ENCODE measurements around the gene HDGFL2.

HDGFL2 gene

GRCh38 chr19:4442819-4443146 lies 29.3 kb upstream of the HDGFL2 start:
- Histone ChIP-seq H2BK5ac (ENCODE audit: low read length) (peak overlapping the region; percentile 94), H3K14ac (ENCODE audit: low read length) (no peak overlapping the region), H4K91ac (ENCODE audit: low read depth, low read length, poor library complexity) (no peak overlapping the region), H2BK15ac (ENCODE audit: low read length) (no peak overlapping the region), H3K4me1 (ENCODE audit: control insufficient read depth in 2 of 2, insufficient read depth in 1 of 2, low read depth in 1 of 2, low read length in 2 of 2) (no peaks in the 10 kb centered on the region), H2BK12ac (ENCODE audit: low read length) (no peak overlapping the region), H3K27ac (replicated peaks; ENCODE audit: low read length) (no peak overlapping the region), H3K79me1 (ENCODE audit: low read depth, low read length) (peaks cover 11% of the 10 kb centered on the region), H3K27me3 (ENCODE audit: control insufficient read depth in 3 of 3, insufficient read depth in 3 of 3, low read depth in 1 of 3, low read length in 3 of 3) (no peaks in the 10 kb centered on the region), H3K23ac (ENCODE audit: low read depth, low read length, poor library complexity) (no peak overlapping the region), H3K9me3 (replicated peaks in 1 of 2; ENCODE audit: control insufficient read depth in 2 of 2, insufficient read depth in 1 of 2, low read depth in 1 of 2, low read length in 2 of 2) (peaks cover 0 to 1% of the 10 kb centered on the region in 2 donors), H2BK120ac (ENCODE audit: low read depth, low read length) (no peak overlapping the region), H4K8ac (ENCODE audit: low read depth, low read length) (no peak overlapping the region), H3K9ac (ENCODE audit: low read depth, low read length, poor library complexity) (no peak overlapping the region), H3K36me3 (replicated peaks in 1 of 2; ENCODE audit: control insufficient read depth in 2 of 2, insufficient read depth in 2 of 2, low read length in 2 of 2) (peaks cover 54 to 95% of the 10 kb centered on the region in 2 donors), H2AFZ (ENCODE audit: low read length) (no peak overlapping the region), H3K4me2 (ENCODE audit: insufficient read depth, low read length, poor library complexity, severe bottlenecking) (no peak overlapping the region), H3K4ac (ENCODE audit: low read length) (no peak overlapping the region), H3K4me3 (ENCODE audit: low read length in 2 of 2) (no peak overlapping the region), H2AK5ac (ENCODE audit: low read depth, low read length) (no peak overlapping the region), H3K18ac (ENCODE audit: low read length) (no peak overlapping the region)
- no peak for DNase-seq (ENCODE audit: low spot score)
- WGBS, 2 donors (ENCODE audit: extremely low coverage in 2 of 2, insufficient read length in 2 of 2, insufficient replicate concordance in 1 of 2), result no CpG with 5 or more reads among the region's 10 CpGs

GRCh38 chr19:4443188-4443587 lies 28.9 kb upstream of the HDGFL2 start:
- peak overlapping the region in 1 of 2 donors; percentile 3 for H3K4me3 ChIP-seq (ENCODE audit: low read length in 2 of 2)
- H3K36me3 ChIP-seq (replicated peaks in 1 of 2; ENCODE audit: control insufficient read depth in 2 of 2, insufficient read depth in 2 of 2, low read length in 2 of 2), result peaks cover 54 to 95% of the 10 kb centered on the region in 2 donors
- no peak overlapping the region for H2BK120ac ChIP-seq (ENCODE audit: low read depth, low read length)
- no peak overlapping the region for H3K4me2 ChIP-seq (ENCODE audit: insufficient read depth, low read length, poor library complexity, severe bottlenecking)
- no peak overlapping the region for H2BK15ac ChIP-seq (ENCODE audit: low read length)
- no peaks in the 10 kb centered on the region for H3K4me1 ChIP-seq (ENCODE audit: control insufficient read depth in 2 of 2, insufficient read depth in 1 of 2, low read depth in 1 of 2, low read length in 2 of 2)
- peaks cover 0 to 1% of the 10 kb centered on the region in 2 donors for H3K9me3 ChIP-seq (replicated peaks in 1 of 2; ENCODE audit: control insufficient read depth in 2 of 2, insufficient read depth in 1 of 2, low read depth in 1 of 2, low read length in 2 of 2)
- no peak overlapping the region for H4K91ac ChIP-seq (ENCODE audit: low read depth, low read length, poor library complexity)
- no peak overlapping the region for H3K9ac ChIP-seq (ENCODE audit: low read depth, low read length, poor library complexity)
- no peak overlapping the region for H3K14ac ChIP-seq (ENCODE audit: low read length)
- no peak overlapping the region for H3K27ac ChIP-seq (replicated peaks; ENCODE audit: low read length)
- H3K79me1 ChIP-seq (ENCODE audit: low read depth, low read length), result peaks cover 11% of the 10 kb centered on the region
- no peak overlapping the region for H2AFZ ChIP-seq (ENCODE audit: low read length)
- H3K18ac ChIP-seq (ENCODE audit: low read length), result peak overlapping the region; percentile 41
- H3K27me3 ChIP-seq (ENCODE audit: control insufficient read depth in 3 of 3, insufficient read depth in 3 of 3, low read depth in 1 of 3, low read length in 3 of 3), result no peaks in the 10 kb centered on the region
- H2BK12ac ChIP-seq (ENCODE audit: low read length), result no peak overlapping the region
- no peak overlapping the region for H2AK5ac ChIP-seq (ENCODE audit: low read depth, low read length)
- no peak overlapping the region for H3K4ac ChIP-seq (ENCODE audit: low read length)
- DNase-seq (ENCODE audit: low spot score), result no peak
- H4K8ac ChIP-seq (ENCODE audit: low read depth, low read length), result no peak overlapping the region
- H2BK5ac ChIP-seq (ENCODE audit: low read length), result peak overlapping the region; percentile 62
- WGBS, 2 donors (ENCODE audit: extremely low coverage in 2 of 2, insufficient read length in 2 of 2, insufficient replicate concordance in 1 of 2), result no CpG with 5 or more reads among the region's 15 CpGs
- H3K23ac ChIP-seq (ENCODE audit: low read depth, low read length, poor library complexity), result no peak overlapping the region

- peak overlapping the region; percentile 4 for H3K9ac ChIP-seq (ENCODE audit: low read depth, low read length, poor library complexity)
- H2AFZ ChIP-seq (ENCODE audit: low read length), result no peak overlapping the region
- no peaks in the 10 kb centered on the region for H3K27me3 ChIP-seq (ENCODE audit: control insufficient read depth in 3 of 3, insufficient read depth in 3 of 3, low read depth in 1 of 3, low read length in 3 of 3)
- no peak overlapping the region for H4K8ac ChIP-seq (ENCODE audit: low read depth, low read length)
- peaks cover 10% of the 10 kb centered on the region for H3K79me1 ChIP-seq (ENCODE audit: low read depth, low read length)
- H3K36me3 ChIP-seq (replicated peaks in 1 of 2; ENCODE audit: control insufficient read depth in 2 of 2, insufficient read depth in 2 of 2, low read length in 2 of 2), result peaks cover 59 to 97% of the 10 kb centered on the region in 2 donors
- no peak overlapping the region for H3K18ac ChIP-seq (ENCODE audit: low read length)
- H2BK15ac ChIP-seq (ENCODE audit: low read length), result peak overlapping the region; percentile 49
- WGBS, 2 donors (ENCODE audit: extremely low coverage in 2 of 2, insufficient read length in 2 of 2, insufficient replicate concordance in 1 of 2), result no CpG with 5 or more reads among the region's 20 CpGs
- H3K4me2 ChIP-seq (ENCODE audit: insufficient read depth, low read length, poor library complexity, severe bottlenecking), result no peak overlapping the region
- H3K4ac ChIP-seq (ENCODE audit: low read length), result no peak overlapping the region
- no peak overlapping the region for H3K23ac ChIP-seq (ENCODE audit: low read depth, low read length, poor library complexity)
- peaks cover 0 to 2% of the 10 kb centered on the region in 2 donors for H3K4me1 ChIP-seq (ENCODE audit: control insufficient read depth in 2 of 2, insufficient read depth in 1 of 2, low read depth in 1 of 2, low read length in 2 of 2)
- H3K27ac ChIP-seq (replicated peaks; ENCODE audit: low read length), result no peak overlapping the region
- no peak overlapping the region for H2AK5ac ChIP-seq (ENCODE audit: low read depth, low read length)
- no peak for DNase-seq (ENCODE audit: low spot score)
- H4K91ac ChIP-seq (ENCODE audit: low read depth, low read length, poor library complexity), result no peak overlapping the region
- H2BK5ac ChIP-seq (ENCODE audit: low read length), result peak overlapping the region; percentile 5
- H3K4me3 ChIP-seq (ENCODE audit: low read length in 2 of 2), result peak overlapping the region in 1 of 2 donors; percentile 25
- H2BK12ac ChIP-seq (ENCODE audit: low read length), result no peak overlapping the region
- H3K14ac ChIP-seq (ENCODE audit: low read length), result no peak overlapping the region
- peaks cover 0 to 1% of the 10 kb centered on the region in 2 donors for H3K9me3 ChIP-seq (replicated peaks in 1 of 2; ENCODE audit: control insufficient read depth in 2 of 2, insufficient read depth in 1 of 2, low read depth in 1 of 2, low read length in 2 of 2)
- no peak overlapping the region for H2BK120ac ChIP-seq (ENCODE audit: low read depth, low read length)
Observed at GRCh38 chr19:4443966-4444764, 27.9 kb upstream of the HDGFL2 start.

GRCh38 chr19:4444765-4445741 lies 27.0 kb upstream of the HDGFL2 start:
- H3K27ac ChIP-seq (replicated peaks; ENCODE audit: low read length), result no peak overlapping the region
- H3K36me3 ChIP-seq (replicated peaks in 1 of 2; ENCODE audit: control insufficient read depth in 2 of 2, insufficient read depth in 2 of 2, low read length in 2 of 2), result peaks cover 55 to 95% of the 10 kb centered on the region in 2 donors

More at GRCh38 chr19:4444765-4445741, 27.0 kb upstream of the HDGFL2 start:
- H3K9ac ChIP-seq (ENCODE audit: low read depth, low read length, poor library complexity), result no peak overlapping the region
- H3K4me1 ChIP-seq (ENCODE audit: control insufficient read depth in 2 of 2, insufficient read depth in 1 of 2, low read depth in 1 of 2, low read length in 2 of 2), result peaks cover 0 to 2% of the 10 kb centered on the region in 2 donors
- H3K79me1 ChIP-seq (ENCODE audit: low read depth, low read length), result peaks cover 9% of the 10 kb centered on the region
- no peak overlapping the region for H4K91ac ChIP-seq (ENCODE audit: low read depth, low read length, poor library complexity)
- H3K4me2 ChIP-seq (ENCODE audit: insufficient read depth, low read length, poor library complexity, severe bottlenecking), result no peak overlapping the region
- H2AFZ ChIP-seq (ENCODE audit: low read length), result no peak overlapping the region
- no peaks in the 10 kb centered on the region for H3K27me3 ChIP-seq (ENCODE audit: control insufficient read depth in 3 of 3, insufficient read depth in 3 of 3, low read depth in 1 of 3, low read length in 3 of 3)
- H2BK120ac ChIP-seq (ENCODE audit: low read depth, low read length), result no peak overlapping the region
- no peak for DNase-seq (ENCODE audit: low spot score)
- no peak overlapping the region for H2AK5ac ChIP-seq (ENCODE audit: low read depth, low read length)
- no peak overlapping the region for H2BK12ac ChIP-seq (ENCODE audit: low read length)
- no CpG with 5 or more reads among the region's 36 CpGs for WGBS, 2 donors (ENCODE audit: extremely low coverage in 2 of 2, insufficient read length in 2 of 2, insufficient replicate concordance in 1 of 2)
- peak overlapping the region; percentile 31 for H3K23ac ChIP-seq (ENCODE audit: low read depth, low read length, poor library complexity)
- no peak overlapping the region for H3K18ac ChIP-seq (ENCODE audit: low read length)
- H3K4ac ChIP-seq (ENCODE audit: low read length), result no peak overlapping the region
- H3K14ac ChIP-seq (ENCODE audit: low read length), result no peak overlapping the region
- no peak overlapping the region for H3K4me3 ChIP-seq (ENCODE audit: low read length in 2 of 2)
- no peak overlapping the region for H2BK15ac ChIP-seq (ENCODE audit: low read length)
- H2BK5ac ChIP-seq (ENCODE audit: low read length), result peak overlapping the region; percentile 5
- H4K8ac ChIP-seq (ENCODE audit: low read depth, low read length), result peak overlapping the region; percentile 65
- peaks cover 0 to 1% of the 10 kb centered on the region in 2 donors for H3K9me3 ChIP-seq (replicated peaks in 1 of 2; ENCODE audit: control insufficient read depth in 2 of 2, insufficient read depth in 1 of 2, low read depth in 1 of 2, low read length in 2 of 2)
